H1 (cell line): ENCODE measurements around the gene STAC2. TPM values are rescaled to one million over a fixed set of nuclear protein-coding genes. Genes with fewer than 3 reads are reported as not detected.

ENCODE experiments used
- ASH2L ChIP-seq: fragments of 200-600, 300-600 bp; sonication (generic); IDR thresholded peaks from one replicate; pipeline ENCODE4 v1.7.1; 2017; ENCODE audit warnings: low read length
- CHD2 ChIP-seq: IDR thresholded peaks from 2 replicates; pipeline ENCODE4 v1.6.1; 2012; ENCODE audit warnings: low read length, improper control_type of control experiment
- CTBP2 ChIP-seq: IDR thresholded peaks from 2 replicates; pipeline ENCODE4 v1.7.0; 2011; ENCODE audit warnings: borderline replicate concordance, mild to moderate bottlenecking, moderate library complexity, mixed read lengths, low read length; ENCODE audit not compliant: insufficient read depth, insufficient read length
- HDAC6 ChIP-seq: IDR thresholded peaks from one replicate; pipeline ENCODE4 v1.7.1; 2012; ENCODE audit warnings: low read depth, mild to moderate bottlenecking, inconsistent platforms, low read length, moderate library complexity
- KDM1A ChIP-seq: fragments of 200-600, 300-600 bp; sonication (generic); IDR thresholded peaks from 2 replicates; pipeline ENCODE4 v1.7.1; 2016; ENCODE audit warnings: mild to moderate bottlenecking, low read length, borderline replicate concordance
- RAD21 ChIP-seq, 2 experiments: IDR thresholded peaks in 1 of 2; conservative IDR thresholded peaks in 1 of 2; 2 replicates each; pipeline ENCODE4 v1.6.1; 2011; ENCODE audit warnings: low read depth in 2 of 2, low read length in 2 of 2, improper control_type of control experiment in 1 of 2, inconsistent platforms in 1 of 2, mild to moderate bottlenecking in 1 of 2, moderate library complexity in 1 of 2
- SIN3A ChIP-seq, 2 experiments: IDR thresholded peaks in 1 of 2; conservative IDR thresholded peaks in 1 of 2; 2 replicates each; pipeline ENCODE4 v1.6.1; 2011 to 2012; ENCODE audit warnings: low read length in 2 of 2, improper control_type of control experiment in 1 of 2, low read depth in 1 of 2, mild to moderate bottlenecking in 1 of 2
- TCF12 ChIP-seq: IDR thresholded peaks from 2 replicates; pipeline ENCODE4 v1.6.1; 2011; ENCODE audit warnings: low read depth, mild to moderate bottlenecking, low read length
- polyA plus RNA-seq, 7 experiments: library from polyadenylated mRNA; depleted of rRNA in 3 of 7; stranded (reverse) in 5 of 7; unstranded in 2 of 7; fragments of >200 nt in 5 of 7; fragments of 200-250 nt in 2 of 7; gene quantifications; 1 replicate in 5 of 7; 2 replicates in 1 of 7; 4 replicates in 1 of 7; pipeline versions ENCODE4 v1.2.1 to v1.2.3, GENCODE V29; 2011 to 2013; ENCODE audit warnings: missing spikeins in 2 of 7, mixed read lengths in 2 of 7
- total RNA-seq: library from RNA; stranded (reverse); fragmentation: NEBNext Ultra II Directional; extraction: Animal tissue kit (Norgen Biotek cat#: 25700); gene quantifications from 2 replicates; pipeline ENCODE4 v1.2.1, GENCODE V29; 2021
- TF ChIP-seq, protein P1 (sequence below), 3 experiments: IDR thresholded peaks; 1 replicate in 2 of 3; 2 replicates in 1 of 3; pipeline versions ENCODE4 v1.5.1 to v1.6.1; 2011; ENCODE audit warnings: low read length in 3 of 3, mild to moderate bottlenecking in 3 of 3, inconsistent platforms in 2 of 3, low read depth in 1 of 3, moderate library complexity in 1 of 3; ENCODE audit not compliant: insufficient read depth in 1 of 3; ENCODE audit errors: control extremely low read depth in 1 of 3

STAC2 gene
- total and polyA plus RNA-seq, 2 of the 8 experiments (the other 6 are each of a cell fraction or from before 2014, with no cell fraction given): 1.5 to 6.0 TPM

GRCh38 chr17:39164675-39165143 is 61.0 kb downstream of the STAC2 start (continued):
- 0 out of 2 replicates have a peak, but pooled peaks have one; percentile 5 for TF ChIP-seq TCF12
- peak; percentile 75; the same call in 1 of the 2 replicates for TF ChIP-seq CHD2
- peak; percentile 43 for TF ChIP-seq ASH2L
- peak in 1 of 2 experiments; percentile 92; a peak in 2 of 4 replicates for TF ChIP-seq SIN3A (conservative IDR thresholded peaks at IDR 0.05 in 1 of 2, IDR thresholded peaks at IDR 0.05 in 1 of 2; ENCODE audit: low read depth in 1 of 2, low read length in 2 of 2)
- TF ChIP-seq HDAC6: no peak
- TF ChIP-seq RAD21 (IDR thresholded peaks at IDR 0.05 in 1 of 2, conservative IDR thresholded peaks at IDR 0.05 in 1 of 2; ENCODE audit: low read depth in 2 of 2, low read length in 2 of 2): peak; percentile 58 to 67
- peak; percentile 42 for TF ChIP-seq CTBP2
- peak; percentile 68; the same call in 1 of the 2 replicates for TF ChIP-seq KDM1A
- TF ChIP-seq, protein P1, sequence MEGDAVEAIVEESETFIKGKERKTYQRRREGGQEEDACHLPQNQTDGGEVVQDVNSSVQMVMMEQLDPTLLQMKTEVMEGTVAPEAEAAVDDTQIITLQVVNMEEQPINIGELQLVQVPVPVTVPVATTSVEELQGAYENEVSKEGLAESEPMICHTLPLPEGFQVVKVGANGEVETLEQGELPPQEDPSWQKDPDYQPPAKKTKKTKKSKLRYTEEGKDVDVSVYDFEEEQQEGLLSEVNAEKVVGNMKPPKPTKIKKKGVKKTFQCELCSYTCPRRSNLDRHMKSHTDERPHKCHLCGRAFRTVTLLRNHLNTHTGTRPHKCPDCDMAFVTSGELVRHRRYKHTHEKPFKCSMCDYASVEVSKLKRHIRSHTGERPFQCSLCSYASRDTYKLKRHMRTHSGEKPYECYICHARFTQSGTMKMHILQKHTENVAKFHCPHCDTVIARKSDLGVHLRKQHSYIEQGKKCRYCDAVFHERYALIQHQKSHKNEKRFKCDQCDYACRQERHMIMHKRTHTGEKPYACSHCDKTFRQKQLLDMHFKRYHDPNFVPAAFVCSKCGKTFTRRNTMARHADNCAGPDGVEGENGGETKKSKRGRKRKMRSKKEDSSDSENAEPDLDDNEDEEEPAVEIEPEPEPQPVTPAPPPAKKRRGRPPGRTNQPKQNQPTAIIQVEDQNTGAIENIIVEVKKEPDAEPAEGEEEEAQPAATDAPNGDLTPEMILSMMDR (IDR thresholded peaks at IDR 0.05; ENCODE audit: control extremely low read depth in 1 of 3, insufficient read depth in 1 of 3, low read depth in 1 of 3, low read length in 3 of 3): peak; percentile 85 to 98 (median 95)
